ENCODE measurements around the gene PRSS1.
"Not testable (repeated sequence)": the region's sequence is repeated elsewhere in the genome, so short reads cannot be mapped to it uniquely, and the experiment has no call there.

PRSS1 gene

GRCh38 chr7:142746264-142746663 is 3.0 kb upstream of the PRSS1 start:
- no peak for DNase-seq (ENCODE audit: low read depth)

- DNase-seq (ENCODE audit: low read depth): not testable (repeated sequence)
Observed at GRCh38 chr7:142748410-142748809, 862 bp upstream of the PRSS1 start.

GRCh38 chr7:142750321-142750938 is 1.2 kb downstream of the PRSS1 start:
- no peak for DNase-seq (ENCODE audit: low read depth)

DNA sequence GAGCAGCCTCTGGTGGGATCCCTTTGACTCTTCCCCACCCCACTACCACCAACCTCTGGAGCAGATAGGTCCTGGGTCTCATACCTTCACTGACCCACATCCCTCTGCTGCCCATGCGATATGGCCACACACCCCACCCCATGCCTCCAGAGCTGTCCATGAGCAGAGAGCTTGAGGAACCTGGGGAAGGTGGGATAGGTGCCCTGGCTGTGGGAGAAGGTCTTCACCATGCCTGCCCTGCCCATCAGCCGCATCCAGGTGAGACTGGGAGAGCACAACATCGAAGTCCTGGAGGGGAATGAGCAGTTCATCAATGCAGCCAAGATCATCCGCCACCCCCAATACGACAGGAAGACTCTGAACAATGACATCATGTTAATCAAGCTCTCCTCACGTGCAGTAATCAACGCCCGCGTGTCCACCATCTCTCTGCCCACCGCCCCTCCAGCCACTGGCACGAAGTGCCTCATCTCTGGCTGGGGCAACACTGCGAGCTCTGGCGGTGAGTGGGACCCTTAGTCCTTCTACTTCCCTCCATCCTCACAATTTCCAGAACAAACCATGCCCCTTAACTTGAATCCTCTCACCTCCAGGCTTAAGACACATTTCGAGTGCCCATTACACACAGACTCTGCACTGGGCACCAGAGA is 2.4 kb downstream of the PRSS1 start:
- DNase-seq (ENCODE audit: low read depth): not testable (repeated sequence)

DNA sequence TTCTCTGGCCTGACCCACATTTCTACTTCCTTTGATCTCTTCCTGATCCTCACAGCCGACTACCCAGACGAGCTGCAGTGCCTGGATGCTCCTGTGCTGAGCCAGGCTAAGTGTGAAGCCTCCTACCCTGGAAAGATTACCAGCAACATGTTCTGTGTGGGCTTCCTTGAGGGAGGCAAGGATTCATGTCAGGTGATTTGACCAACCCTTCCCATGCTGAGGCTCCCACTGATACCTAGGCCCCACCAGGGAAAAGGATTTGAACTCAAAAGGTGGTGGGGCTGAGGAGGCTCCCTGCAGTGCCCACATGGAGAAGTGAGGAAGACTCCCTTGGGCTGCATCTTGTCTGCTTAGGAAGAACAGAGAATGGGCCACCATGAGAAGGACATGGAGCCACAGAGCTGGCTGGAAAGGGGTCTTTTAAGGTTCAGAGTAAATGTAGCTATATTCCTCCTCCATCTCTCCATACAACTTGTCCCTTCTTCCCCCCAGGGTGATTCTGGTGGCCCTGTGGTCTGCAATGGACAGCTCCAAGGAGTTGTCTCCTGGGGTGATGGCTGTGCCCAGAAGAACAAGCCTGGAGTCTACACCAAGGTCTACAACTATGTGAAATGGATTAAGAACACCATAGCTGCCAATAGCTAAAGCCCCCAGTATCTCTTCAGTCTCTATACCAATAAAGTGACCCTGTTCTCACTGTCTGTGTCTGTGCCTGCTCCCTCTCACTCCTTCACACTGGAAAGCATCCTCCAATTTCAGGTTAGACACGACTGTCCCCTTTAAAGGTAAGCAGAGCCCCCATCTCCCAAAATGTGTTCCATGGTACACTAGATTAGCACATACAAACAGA is 3.3 kb downstream of the PRSS1 start:
- DNase-seq (ENCODE audit: low read depth): no peak

DNA sequence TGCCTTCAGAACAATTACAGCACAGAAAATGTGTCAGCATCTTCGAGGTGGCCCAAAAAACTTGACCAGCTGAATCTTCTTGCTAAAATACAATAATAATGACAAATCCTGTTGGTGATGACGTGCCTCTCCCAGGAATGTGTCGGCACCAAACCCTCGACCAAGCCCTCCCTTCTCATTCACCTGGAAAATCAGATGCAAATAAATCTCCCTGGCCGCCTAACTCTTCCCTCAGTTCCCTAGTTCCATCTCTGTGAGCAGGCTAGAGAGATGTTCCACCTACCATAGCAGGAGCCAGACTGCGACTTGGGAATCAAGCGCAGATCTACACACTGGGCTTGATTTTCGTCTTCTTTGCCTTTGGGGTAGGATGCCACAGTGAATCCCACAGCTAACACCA is 4.1 kb downstream of the PRSS1 start:
- no peak for DNase-seq (ENCODE audit: low read depth)

- DNase-seq (ENCODE audit: low read depth): not testable (repeated sequence)
Observed at GRCh38 chr7:142753925-142754491, 4.7 kb downstream of the PRSS1 start.

GRCh38 chr7:142754681-142755575 is 5.7 kb downstream of the PRSS1 start:
- no peak for DNase-seq (ENCODE audit: low read depth)

DNA sequence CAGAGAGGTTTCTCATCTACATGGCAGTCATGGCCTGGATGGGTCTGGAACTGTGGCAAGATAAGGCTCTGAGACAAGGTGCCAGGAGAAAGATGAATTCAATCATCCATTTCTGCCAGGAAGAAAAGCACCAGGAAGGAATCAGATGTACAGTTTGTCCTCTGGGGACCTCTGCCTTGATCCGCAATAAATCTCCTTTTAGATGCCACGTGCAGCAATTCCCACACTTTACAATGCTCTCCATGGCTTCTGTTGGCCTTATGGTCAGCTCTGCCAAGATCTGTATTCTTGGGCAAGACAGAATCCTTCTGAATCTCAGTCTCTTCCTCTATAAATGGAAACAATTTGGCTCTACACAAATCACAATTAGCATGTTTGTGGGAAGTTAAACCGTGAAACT is 9.0 kb downstream of the PRSS1 start:
- not testable (repeated sequence) for DNase-seq (ENCODE audit: low read depth)

DNA sequence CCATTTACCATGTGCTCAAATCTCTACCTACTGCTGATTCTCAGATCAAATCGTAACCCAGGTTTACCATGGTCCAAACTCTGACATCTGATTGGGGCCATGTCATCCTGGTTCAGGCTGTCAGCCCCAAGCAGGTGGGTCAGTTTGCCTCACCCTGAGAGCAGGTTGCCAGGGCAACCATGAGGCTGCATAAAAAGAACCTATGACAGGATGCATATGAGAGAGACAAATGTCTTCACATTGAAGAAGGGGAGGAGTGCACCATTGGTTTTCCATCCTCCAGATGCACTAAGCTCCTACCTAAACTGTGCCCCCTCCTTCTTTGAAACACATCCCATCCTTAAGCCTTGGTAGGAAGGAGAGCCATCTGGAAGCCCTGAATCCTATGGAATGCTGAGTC is 10.2 kb downstream of the PRSS1 start:
- no peak for DNase-seq (ENCODE audit: low read depth)

DNA sequence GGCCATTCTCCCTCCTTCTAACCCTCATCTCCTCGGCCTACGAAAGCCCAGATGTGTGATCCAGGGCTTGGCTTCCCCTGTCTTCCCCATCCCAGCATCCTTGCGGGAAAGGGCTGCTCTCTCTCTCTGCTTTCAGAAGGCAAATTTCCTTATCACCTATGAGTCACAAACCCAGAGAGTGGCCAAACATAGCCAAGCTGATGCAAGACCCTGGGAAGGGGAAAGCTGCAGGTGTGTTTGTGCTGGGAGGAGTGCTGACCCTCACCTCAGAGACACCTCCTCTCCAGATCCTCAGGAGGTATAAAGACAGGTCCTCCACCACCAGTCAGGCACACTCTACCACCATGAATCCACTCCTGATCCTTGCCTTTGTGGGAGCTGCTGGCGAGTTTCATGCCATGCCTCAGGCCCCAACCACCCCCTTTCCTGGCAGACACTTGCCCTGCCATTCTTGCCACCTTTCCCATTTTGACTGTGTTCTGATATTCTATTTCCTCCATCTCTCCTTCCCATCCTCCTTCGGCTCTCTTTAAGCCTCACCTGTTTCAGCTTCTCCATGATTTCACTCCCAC is 10.9 kb downstream of the PRSS1 start:
- no peak for DNase-seq (ENCODE audit: low read depth)

DNA sequence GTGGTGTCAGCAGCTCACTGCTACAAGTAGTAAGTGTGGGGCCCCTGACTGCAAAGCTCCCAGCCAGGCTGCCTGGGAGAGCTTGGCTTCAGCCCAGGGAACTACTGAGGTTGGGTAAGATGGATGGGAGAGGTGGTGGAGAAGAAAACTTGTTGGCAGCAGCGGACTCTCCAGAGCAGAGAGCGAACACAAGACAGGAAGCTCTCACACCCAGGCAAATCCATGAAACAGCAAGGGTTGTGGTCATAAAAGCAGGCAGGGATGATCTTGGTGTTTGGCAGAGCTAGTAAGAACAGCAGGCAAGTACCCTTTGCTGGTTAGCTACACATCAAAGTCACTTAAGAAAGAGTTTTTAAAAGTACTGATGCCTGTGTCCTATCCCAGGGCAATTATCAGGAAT is 12.3 kb downstream of the PRSS1 start:
- not testable (repeated sequence) for DNase-seq (ENCODE audit: low read depth)

- no peak for DNase-seq (ENCODE audit: low read depth)
Observed at GRCh38 chr7:142762104-142762503, 12.8 kb downstream of the PRSS1 start.

DNA sequence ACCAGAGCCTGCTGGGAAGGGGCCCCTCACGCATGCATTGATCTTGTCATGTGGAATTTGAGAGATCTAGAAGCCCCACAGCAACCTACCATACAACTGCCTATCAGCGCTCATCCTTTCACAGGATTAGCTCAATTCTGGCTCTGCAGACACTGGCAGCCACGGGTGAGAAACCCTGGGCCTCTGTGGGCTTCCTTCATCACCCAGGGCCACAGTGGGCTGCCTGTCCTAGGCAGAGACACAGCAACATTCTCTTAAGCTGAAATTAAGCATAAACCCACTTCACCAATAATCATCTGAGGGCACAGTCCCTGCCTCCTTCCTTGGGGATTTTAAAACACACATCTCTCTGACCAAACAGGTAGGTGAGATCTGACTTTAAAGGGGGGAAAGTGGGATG is 18.2 kb downstream of the PRSS1 start:
- no peak for DNase-seq (ENCODE audit: low read depth)

GRCh38 chr7:142767861-142768260 is 18.6 kb downstream of the PRSS1 start:
- no peak for DNase-seq (ENCODE audit: low read depth)

- not testable (repeated sequence) for DNase-seq (ENCODE audit: low read depth)
Observed at GRCh38 chr7:142768885-142769284, 19.6 kb downstream of the PRSS1 start.

DNA sequence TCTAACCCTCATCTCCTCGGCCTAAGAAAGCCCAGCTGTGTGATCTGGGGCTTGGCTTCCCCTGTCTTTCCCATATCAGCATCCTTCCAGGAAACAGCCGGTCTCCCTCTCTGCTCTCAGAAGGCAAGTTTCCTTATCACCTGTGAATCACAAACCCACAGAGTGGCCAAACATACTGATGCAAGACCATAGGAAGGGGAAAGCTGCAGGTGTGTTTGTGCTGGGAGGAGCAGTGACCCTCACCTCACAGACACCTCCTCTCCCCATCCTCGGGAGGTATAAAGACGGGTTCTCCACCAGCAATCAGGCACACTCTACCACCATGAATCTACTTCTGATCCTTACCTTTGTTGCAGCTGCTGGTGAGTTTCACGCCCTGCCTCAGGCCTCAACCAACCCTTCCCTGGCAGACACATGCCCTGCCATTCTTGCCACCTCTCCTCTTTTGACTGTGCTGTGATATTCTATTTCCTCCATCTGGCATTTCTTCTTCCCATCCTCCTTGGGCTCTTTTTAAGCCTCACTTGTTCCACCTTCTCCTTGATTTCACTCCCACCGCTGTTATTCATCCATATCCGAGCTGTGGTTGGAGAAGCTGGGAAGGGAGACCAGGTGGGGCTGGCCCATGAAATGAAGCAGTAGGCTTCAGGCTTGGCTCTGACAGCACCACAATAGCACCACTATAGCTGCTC is 21.5 kb downstream of the PRSS1 start, which contains the start of gene PRSS2:
Gene PRSS2, plus strand, starts transcription at position 310 of the 692 bp plus-strand sequence. Its CDS starts 13 bp downstream, at position 323.
- no peak for DNase-seq (ENCODE audit: low read depth)

- no peak for DNase-seq (ENCODE audit: low read depth)
Observed at GRCh38 chr7:142771353-142771723, 22.1 kb downstream of the PRSS1 start.

DNA sequence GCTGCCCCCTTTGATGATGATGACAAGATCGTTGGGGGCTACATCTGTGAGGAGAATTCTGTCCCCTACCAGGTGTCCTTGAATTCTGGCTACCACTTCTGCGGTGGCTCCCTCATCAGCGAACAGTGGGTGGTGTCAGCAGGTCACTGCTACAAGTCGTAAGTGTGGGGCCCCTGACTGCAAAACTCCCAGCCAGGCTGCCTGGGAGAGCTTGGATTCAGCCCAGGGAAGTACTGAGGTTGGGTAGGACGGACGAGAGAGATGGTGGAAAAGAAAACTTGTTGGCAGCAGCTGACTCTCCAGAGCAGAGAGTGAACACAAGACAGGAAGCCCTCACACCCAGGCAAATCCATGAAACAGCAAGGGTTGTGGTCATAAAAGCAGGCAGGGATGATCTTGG is 22.8 kb downstream of the PRSS1 start:
- no peak for DNase-seq (ENCODE audit: low read depth)

DNA sequence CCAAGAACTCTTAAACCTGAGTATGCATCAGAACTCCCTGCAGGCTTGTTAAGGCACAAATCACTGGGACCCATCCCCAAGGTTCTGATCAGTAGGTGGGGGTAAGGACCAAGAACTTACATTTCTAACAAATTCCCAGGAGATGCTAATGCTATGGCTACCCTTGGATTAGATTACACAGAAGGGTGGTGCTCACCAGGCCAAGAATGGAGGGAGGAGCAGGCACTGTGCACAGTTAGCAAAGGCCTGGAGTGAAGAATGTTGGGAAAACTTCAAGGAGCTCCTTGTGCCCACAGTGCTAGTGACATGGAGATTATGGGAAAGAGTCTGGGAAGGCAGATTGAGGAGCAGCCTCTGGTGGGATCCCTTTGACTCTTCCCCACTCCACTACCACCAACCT is 23.4 kb downstream of the PRSS1 start:
- no peak for DNase-seq (ENCODE audit: low read depth)

GRCh38 chr7:142773230-142773629 is 24.0 kb downstream of the PRSS1 start:
- DNase-seq (ENCODE audit: low read depth): no peak

All from activated T-cell treated with anti-CD3 and anti-CD28 coated beads for 48 hours (primary cell).